Progenitor cell of endocrine pancreas (in vitro differentiated cells): ENCODE measurements around the gene TASOR2. TPM values are rescaled to one million over a fixed set of nuclear protein-coding genes. Genes with fewer than 3 reads are reported as not detected.

ENCODE experiments used
- DNase-seq: peaks from one replicate; pipeline ENCODE4 v3.0.0; 2021; ENCODE audit warnings: low spot score; ENCODE audit not compliant: unreplicated experiment
- H3K27ac Mint-ChIP-seq: 2 replicates; pipeline ENCODE4 v1.8.0; 2021; ENCODE audit warnings: mild to moderate bottlenecking, moderate library complexity, mixed read lengths
- H3K27me3 Mint-ChIP-seq: 2 replicates; pipeline ENCODE4 v1.8.0; 2021; ENCODE audit warnings: mixed read lengths
- H3K36me3 Mint-ChIP-seq: 2 replicates; pipeline ENCODE4 v1.8.0; 2022; ENCODE audit warnings: mixed read lengths; ENCODE audit not compliant: insufficient read depth
- H3K4me1 Mint-ChIP-seq: 2 replicates; pipeline ENCODE4 v1.8.0; 2021; ENCODE audit warnings: low read depth, mixed read lengths
- H3K4me3 Mint-ChIP-seq: 2 replicates; pipeline ENCODE4 v1.8.0; 2021; ENCODE audit warnings: low read depth, mild to moderate bottlenecking, moderate library complexity, mixed read lengths
- H3K9me3 Mint-ChIP-seq: 2 replicates; pipeline ENCODE4 v1.8.0; 2021; ENCODE audit warnings: low read depth, mixed read lengths
- total RNA-seq: library from RNA; stranded (reverse); gene quantifications from 2 replicates; pipeline ENCODE4 v1.2.1, GENCODE V29; 2021
- TF ChIP-seq, protein P1 (sequence below): fragments of 200-600 bp; sonication (generic); IDR thresholded peaks from one replicate; pipeline ENCODE4 v1.5.0; 2021; ENCODE audit warnings: antibody characterized with exemption, mild to moderate bottlenecking; ENCODE audit not compliant: unreplicated experiment

Gene TASOR2
- total RNA-seq, 1 donor from 2014 or later = 57.7 TPM

DNA sequence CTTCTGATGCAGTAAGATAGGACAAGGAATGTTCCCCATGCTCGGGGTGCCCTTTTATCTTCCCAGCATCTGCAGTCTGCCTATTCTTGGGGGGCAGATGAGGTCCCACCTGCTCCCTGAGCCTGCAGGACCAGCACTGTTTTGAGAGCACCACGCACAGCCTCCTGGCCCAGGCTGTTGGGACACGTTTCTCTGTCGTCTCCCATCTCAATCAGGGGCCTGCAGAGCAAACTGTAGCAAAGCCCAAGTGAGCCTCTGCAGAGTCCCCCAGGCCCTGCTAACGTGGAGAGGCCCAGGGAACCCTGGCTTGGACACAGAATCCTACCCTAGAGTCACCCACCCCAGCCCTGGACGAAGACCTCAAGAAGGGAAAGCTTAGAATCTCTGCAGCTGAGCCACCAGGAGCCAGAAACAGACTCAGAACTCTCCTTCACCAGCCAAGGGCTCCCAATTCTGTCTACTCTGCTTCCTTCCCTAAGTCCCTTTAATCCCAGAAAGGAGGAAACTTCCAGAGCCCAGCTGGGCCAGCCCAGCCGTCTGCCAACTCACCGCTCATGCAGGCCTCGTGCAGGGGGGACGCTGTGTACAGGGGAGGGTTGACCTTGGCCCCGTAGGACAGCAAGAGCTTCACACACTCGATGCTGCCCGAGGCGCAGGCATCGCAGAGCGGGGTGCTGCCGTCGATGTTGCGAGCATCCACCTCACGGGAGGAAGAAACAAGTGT lies 33.8 kb upstream of the TASOR2 start:
- no peak for DNase-seq
- TF ChIP-seq, protein P1, sequence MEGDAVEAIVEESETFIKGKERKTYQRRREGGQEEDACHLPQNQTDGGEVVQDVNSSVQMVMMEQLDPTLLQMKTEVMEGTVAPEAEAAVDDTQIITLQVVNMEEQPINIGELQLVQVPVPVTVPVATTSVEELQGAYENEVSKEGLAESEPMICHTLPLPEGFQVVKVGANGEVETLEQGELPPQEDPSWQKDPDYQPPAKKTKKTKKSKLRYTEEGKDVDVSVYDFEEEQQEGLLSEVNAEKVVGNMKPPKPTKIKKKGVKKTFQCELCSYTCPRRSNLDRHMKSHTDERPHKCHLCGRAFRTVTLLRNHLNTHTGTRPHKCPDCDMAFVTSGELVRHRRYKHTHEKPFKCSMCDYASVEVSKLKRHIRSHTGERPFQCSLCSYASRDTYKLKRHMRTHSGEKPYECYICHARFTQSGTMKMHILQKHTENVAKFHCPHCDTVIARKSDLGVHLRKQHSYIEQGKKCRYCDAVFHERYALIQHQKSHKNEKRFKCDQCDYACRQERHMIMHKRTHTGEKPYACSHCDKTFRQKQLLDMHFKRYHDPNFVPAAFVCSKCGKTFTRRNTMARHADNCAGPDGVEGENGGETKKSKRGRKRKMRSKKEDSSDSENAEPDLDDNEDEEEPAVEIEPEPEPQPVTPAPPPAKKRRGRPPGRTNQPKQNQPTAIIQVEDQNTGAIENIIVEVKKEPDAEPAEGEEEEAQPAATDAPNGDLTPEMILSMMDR = no peak
- Mint-ChIP-seq H3K4me3 (no peak overlapping the region), H3K27ac (no peak overlapping the region), H3K27me3 (no peaks in the 10 kb centered on the region), H3K4me1 (peaks cover 2% of the 10 kb centered on the region), H3K9me3 (no peaks in the 10 kb centered on the region), H3K36me3 (peaks cover 14% of the 10 kb centered on the region)

DNA sequence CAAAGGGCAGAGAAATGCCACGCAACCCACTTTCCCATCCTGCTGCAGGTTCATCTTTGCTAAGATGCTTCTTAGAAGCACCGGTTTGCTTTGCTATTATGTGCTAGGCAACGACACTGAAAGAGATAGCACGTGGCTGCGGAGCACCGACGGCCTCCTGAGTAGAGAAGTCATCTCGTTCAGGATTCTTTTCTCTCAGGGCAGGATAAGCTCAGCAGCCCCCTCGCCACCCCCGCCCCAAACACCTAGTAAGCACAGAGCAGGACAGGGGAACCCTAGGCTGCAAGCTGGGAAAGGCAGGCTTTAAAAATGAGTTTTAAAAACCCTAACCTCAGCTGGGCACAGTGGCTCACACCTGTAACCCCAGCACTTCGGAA lies 33.3 kb upstream of the TASOR2 start:
- H3K27me3 Mint-ChIP-seq = no peaks in the 10 kb centered on the region
- peaks cover 14% of the 10 kb centered on the region for H3K36me3 Mint-ChIP-seq
- no peak overlapping the region for H3K27ac Mint-ChIP-seq
- TF ChIP-seq, protein P1 = no peak
- H3K9me3 Mint-ChIP-seq = no peaks in the 10 kb centered on the region
- DNase-seq = no peak
- H3K4me1 Mint-ChIP-seq = peaks cover 2% of the 10 kb centered on the region
- no peak overlapping the region for H3K4me3 Mint-ChIP-seq

DNA sequence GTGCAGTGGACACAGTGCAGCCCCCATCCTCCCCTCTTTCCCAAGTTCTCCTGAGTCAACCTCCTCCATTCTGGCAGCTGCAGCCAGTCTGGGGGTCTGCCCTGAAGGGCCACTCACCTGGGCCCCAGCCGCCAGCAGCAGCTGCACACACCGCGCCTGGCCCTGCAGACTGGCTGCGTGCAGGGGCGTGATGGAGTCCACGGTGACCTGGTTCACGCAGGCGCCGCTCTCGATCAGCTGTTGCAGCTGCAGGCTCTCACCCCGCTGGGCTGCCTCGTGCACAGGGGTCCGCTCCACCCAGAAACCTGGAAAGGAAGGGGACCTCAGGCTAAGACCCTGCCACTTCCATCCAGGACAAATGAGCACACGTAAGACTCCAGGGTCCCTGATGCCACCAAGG lies 31.9 kb upstream of the TASOR2 start:
- no peak overlapping the region for H3K4me3 Mint-ChIP-seq
- no peaks in the 10 kb centered on the region for H3K4me1 Mint-ChIP-seq
- no peaks in the 10 kb centered on the region for H3K9me3 Mint-ChIP-seq
- no peaks in the 10 kb centered on the region for H3K27me3 Mint-ChIP-seq
- peaks cover 8% of the 10 kb centered on the region for H3K36me3 Mint-ChIP-seq
- no peak overlapping the region for H3K27ac Mint-ChIP-seq
- TF ChIP-seq, protein P1 = no peak
- DNase-seq = no peak

DNA sequence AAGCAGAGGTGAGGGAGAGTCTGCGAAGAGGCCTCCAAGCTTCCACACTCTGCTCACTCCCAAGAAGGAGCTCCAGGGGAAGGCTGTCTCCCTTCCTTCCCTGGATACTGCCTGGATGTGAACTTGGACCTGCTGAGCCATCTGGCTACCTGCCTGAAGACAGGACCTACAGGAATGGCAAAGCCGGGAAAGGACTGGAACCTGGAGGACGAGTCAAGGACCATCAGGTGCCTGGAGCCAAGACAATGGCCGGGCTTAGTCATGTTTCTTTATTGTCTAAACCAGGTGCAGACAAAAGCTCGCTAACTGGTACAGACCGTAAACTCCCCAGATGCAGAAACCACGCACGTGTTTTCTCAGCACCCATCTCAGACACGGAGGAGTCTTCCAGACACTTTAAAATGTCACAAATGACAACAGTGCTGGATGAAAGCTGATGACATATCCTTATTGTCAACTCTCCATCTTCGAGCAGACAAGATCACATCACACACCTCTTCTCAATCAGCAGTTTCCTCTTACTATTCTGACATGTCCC lies 30.4 kb upstream of the TASOR2 start:
- no peak for DNase-seq
- TF ChIP-seq, protein P1 = no peak
- Mint-ChIP-seq H3K27ac (no peak overlapping the region), H3K27me3 (no peaks in the 10 kb centered on the region), H3K36me3 (peaks cover 5% of the 10 kb centered on the region), H3K4me1 (peaks cover 3% of the 10 kb centered on the region), H3K9me3 (no peaks in the 10 kb centered on the region), H3K4me3 (no peak overlapping the region)

DNA sequence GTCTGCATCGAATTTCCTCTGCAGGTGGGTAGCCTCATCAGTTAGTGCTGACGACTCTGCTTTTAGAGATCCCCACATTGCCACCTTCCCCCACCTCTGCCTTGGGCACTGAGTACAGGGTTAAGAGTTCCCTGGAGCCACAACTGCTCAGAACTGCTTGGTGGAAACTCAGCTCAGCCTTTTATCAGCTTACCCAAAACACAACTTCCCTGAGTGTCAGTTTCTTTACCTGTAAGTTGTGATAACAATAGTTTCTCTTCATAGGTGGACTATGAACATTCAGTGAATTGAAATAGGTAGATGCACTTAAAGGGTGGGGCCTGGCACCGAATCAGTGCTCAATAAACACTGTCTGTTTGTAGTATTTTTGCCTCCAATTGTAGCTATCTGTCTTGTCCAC lies 29.5 kb upstream of the TASOR2 start:
- no peak for DNase-seq
- Mint-ChIP-seq H3K36me3 (peaks cover under 1% of the 10 kb centered on the region), H3K4me1 (peaks cover 10% of the 10 kb centered on the region), H3K27ac (no peak overlapping the region), H3K27me3 (no peaks in the 10 kb centered on the region), H3K9me3 (no peaks in the 10 kb centered on the region), H3K4me3 (no peak overlapping the region)
- TF ChIP-seq, protein P1 = no peak
